HG03558 (cell line): ENCODE data around the gene RNF217.

ENCODE experiments used
- ATAC-seq: cut with Tn5 transposase; IDR thresholded peaks from one replicate; pipeline ENCODE4 v1.9.1; 2021; ENCODE audit warnings: moderate number of reproducible peaks; ENCODE audit not compliant: unreplicated experiment; ENCODE audit errors: extremely low read depth

Gene RNF217

GRCh38 chr6:125086716-125087115 lies 124.5 kb downstream of the RNF217 start:
- no peak for ATAC-seq

DNA sequence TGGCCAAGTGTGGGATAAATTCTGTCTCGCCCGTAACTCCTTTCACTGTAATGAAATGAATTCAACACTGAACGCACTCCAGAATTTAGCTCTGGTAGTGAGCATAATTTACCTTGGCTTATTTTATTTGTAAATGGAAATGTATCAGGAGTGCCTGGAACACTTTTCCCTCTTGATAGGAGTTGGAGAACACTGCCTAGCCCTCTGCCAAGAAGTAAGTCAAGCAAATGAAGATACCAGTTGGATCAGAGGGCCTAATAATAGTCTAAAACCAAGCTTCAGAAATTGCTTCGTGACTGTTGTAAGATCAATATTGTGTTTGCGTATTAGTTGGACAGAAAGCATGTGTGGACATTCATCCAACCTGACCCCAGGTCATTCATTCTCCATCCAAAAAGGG lies 126.7 kb downstream of the RNF217 start:
- ATAC-seq = no peak

- no peak for ATAC-seq
Measured at GRCh38 chr6:125094563-125094962, 132.3 kb downstream of the RNF217 start.

DNA sequence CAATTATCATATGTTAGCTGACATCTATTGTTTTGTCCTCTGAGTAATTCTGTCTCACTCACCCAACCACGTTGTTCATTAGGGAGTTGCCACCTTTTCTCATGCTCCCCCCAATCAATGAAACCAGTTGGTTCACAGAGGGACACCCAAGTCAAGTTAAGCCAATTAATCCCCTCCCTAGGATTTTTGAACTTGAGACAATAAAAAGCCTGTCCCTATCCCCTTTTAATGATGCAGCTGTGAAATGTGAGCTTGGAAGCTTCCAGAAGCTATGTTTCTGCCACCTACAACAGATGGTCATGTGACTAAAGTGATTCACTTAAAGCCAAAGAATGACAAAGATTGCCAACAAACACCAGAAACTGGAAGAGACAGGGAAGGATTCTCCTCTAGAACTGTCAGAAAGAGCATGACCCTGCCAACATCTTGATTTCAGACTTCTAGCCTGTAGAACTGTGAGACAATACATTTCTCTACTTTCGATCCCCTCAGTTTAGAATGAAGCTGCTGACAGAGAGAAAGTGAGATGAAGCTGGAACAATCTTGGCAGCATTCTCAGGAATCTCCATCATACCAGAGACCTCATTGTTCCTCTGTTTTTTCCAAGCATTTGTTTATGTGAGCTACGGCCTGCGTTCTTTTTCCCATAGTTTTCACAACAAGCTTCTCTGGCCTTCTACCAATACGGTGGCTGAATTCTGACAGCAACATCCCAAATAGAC lies 133.5 kb downstream of the RNF217 start:
- ATAC-seq = no peak

DNA sequence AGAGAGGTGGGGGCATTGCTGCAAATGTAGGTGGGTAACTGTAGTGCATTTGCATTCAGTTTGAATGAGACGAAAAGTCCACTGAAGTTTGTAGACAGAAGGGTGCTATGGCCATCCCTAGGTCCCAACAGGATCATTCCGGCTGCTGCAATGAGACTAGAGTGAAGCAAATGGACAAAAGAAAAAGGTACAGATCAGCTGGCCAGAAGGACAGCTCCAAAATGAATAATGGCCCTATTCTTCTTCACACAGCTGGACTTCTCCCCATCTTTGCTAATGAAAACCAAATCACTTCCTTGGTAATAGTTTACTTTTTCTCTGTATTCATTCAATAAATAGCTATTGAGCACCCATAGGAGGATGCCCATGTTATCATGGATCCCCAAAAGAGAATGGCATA lies 134.9 kb downstream of the RNF217 start:
- no peak for ATAC-seq

GRCh38 chr6:125098253-125098652 lies 136.0 kb downstream of the RNF217 start:
- ATAC-seq = no peak

DNA sequence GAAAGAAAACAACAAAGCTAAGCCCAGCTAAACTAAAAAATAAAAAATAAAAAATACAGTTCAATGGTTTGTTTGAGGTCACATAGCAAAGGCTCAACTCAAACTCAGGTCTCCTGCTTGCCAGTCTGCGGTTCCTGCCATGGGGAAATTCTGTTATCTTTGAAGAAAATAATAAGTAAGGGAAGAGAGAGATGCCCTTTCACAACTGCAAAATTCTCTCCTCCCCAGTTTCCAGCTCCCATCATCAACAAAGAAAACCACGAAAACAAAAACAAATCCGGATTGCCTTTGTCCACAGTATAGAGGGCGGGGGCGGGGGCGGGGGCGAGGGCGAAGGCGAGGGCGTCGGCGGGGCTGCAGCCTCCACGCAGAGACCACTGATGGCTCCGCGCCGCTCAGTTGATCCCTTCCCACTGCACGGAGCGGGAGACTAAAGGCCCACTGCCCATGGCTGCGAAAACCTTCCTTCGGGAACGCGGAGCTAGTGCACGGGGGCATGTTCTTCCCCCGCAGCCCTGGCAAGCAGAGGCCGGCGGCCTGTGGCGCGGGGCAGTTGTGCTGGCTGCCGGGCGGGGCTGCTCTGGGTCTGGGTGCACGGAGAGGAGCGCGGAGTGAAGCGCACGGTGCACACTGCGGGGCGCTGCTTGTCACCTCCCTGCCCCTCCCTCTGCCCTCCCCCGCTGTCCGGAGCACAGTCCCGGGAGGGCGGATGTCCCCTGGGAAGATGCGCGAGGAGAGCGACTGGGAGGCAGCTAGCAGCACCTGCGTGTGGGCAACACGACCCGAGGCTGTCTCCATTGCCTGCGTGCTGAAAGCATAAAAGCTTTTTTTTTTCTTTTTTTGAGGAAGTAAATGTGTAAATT lies 137.2 kb downstream of the RNF217 start:
- ATAC-seq = no peak

- ATAC-seq = no peak
Measured at GRCh38 chr6:125100074-125100652, 137.9 kb downstream of the RNF217 start.

GRCh38 chr6:125101128-125101527 lies 138.9 kb downstream of the RNF217 start:
- ATAC-seq = no peak

- ATAC-seq = no peak
Measured at GRCh38 chr6:125101631-125102030, 139.4 kb downstream of the RNF217 start.

DNA sequence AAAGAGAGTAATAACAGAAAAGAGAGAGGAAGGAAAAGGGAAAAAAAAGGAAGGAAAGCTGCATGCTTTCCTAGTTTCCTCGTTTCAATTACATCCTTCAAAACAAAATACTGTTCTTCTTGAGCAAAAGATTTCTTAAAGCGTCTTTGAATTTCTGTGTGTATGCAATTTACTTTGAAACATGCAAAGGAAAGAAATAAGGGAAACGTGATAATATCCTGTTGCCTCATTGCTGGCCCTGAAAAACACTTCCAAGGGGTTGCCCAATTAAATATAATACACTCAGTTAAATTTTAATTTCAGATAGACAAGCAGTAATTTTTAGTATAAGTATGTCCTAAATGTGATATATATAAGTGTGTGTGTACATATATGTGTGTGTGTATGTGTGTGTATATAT lies 140.2 kb downstream of the RNF217 start:
- ATAC-seq = no peak

DNA sequence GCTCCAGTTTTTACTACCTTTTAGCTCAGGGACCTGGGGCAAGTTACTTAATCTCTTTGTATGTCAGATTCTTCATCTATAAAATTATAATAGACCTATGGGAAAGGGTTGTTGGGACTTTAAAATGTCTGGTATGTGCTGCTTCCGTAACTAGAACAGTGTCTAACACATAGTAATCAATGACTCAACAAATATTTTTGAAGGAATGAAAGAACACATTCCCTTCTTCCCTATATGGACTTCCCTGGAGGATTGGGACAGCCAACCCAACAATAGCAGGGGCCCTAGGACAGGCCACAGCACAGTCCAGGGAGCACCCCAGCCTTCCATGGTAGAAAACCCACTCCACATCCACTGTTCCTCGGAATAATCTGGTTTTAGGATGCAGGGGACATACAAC lies 140.7 kb downstream of the RNF217 start:
- no peak for ATAC-seq

DNA sequence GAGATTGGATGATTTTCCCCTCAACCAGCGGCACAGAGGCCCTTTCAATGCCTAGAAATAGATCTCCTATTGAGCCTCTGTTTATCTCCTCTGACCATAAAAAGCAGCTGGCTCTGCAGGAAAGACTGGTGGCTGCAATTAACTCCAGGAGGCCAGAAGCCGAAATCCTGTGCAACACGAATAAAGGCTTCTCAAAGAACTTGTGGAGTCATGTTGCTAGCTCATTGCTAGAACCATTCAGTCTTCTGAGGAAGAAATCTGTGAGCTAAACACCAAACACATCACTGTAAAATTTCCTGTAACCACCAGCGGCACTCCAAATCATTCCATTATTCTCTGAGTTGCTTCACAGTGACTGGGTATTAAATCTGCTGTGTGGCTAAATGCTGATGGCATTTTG lies 142.2 kb downstream of the RNF217 start:
- no peak for ATAC-seq

- ATAC-seq = no peak
Measured at GRCh38 chr6:125107048-125107447, 144.8 kb downstream of the RNF217 start.

DNA sequence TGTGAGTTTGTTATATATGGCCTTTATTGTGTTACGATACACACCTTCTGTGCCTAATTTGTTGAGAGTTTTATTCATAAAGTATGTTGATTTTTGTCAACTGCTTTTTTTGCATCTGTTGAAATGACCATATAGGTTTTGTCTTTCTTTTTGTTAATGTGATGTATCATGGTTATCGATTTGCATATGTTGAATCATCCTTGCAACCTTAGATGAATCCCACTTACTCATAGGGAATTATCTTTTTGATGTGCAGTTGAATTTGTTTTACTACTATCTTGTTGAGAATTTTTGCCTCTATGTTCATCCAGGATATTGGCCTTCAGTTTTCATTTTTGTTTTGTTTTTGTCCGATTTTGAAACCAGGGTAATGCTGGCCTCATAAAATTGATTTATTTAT lies 145.7 kb downstream of the RNF217 start:
- no peak for ATAC-seq

DNA sequence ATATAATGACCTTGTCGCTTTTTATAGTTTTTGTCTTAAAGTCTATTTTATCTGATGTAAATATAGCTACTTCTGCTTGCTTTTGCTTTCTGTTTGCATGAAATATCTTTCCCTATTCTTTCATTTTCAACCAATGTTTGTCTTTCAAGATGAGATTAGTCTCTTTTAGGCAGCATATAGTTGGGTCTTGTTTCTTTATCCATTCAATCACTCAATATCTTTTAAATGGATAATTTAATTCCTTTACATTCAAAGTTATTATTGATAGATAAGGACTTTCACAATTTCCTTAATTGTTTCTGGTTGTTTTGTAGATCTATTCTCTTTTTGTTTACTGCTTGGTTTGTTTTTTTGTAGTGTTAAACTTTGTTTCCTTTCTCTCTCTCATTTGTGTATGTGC lies 147.8 kb downstream of the RNF217 start:
- ATAC-seq = no peak

GRCh38 chr6:125111219-125111983 lies 149.2 kb downstream of the RNF217 start:
- ATAC-seq = no peak

DNA sequence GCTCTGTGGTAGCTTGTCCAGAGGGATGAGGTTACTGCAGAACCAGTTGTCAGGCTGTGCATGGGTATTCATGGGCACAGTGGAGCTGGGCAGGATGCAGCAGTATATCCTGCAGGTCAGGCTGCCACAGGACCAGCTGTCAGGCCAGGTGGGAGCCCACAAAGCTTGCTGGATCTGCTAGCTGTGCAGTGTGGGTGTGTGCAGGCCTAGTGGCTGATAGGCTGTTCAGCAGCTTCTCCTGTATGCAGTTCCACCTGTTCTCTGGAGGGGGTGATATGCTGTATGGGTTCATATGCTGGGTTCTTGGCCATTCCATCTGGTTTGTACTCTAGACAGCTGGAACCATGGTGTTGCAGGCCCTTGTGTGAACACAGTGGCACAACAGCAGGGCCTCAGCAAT lies 150.7 kb downstream of the RNF217 start:
- ATAC-seq = no peak

- ATAC-seq = no peak
Measured at GRCh38 chr6:125114248-125114858, 152.1 kb downstream of the RNF217 start.

DNA sequence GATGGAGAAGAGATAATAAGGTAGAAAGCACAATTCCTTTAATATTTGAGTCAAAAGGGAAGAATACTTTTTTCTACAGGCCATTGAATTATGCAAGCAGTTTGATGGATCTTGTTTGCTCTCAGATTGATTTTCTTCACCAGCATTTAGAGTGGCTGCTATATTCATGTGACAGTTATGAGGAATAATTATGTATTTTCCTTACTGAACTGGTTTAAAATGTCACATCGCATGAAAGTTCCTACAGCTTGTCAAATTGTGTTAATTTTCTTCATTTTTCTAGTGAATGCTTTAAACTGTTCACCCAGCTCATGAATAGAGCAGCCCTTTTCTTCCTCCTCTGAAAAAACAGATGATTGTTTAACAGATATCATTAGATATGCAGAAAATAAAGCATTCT lies 153.9 kb downstream of the RNF217 start:
- ATAC-seq = no peak
